ENCODE data around the gene CACNG3. TPM values are rescaled to one million over a fixed set of nuclear protein-coding genes. Genes with fewer than 3 reads are reported as not detected.
"Not testable (repeated sequence)": the region's sequence is repeated elsewhere in the genome, so short reads cannot be mapped to it uniquely, and the experiment has no call there.

CACNG3 gene
- total RNA-seq, 2 experiments from 2014 or later: not detected

GRCh38 chr16:24322106-24322505 lies 66.0 kb downstream of the CACNG3 start:
- DNase-seq: no peak
- no peak overlapping the region for H3K4me3 Mint-ChIP-seq
- no peak overlapping the region for H3K27ac Mint-ChIP-seq
- no peaks in the 10 kb centered on the region for H3K4me1 Mint-ChIP-seq
- peaks cover 17% of the 10 kb centered on the region for H3K27me3 Mint-ChIP-seq
- peaks cover 2% of the 10 kb centered on the region for H3K36me3 Mint-ChIP-seq (ENCODE audit: low read depth)
- ChIA-PET POLR2A (no interaction called here), CTCF (no interaction called here)
- H3K9me3 Mint-ChIP-seq: no peaks in the 10 kb centered on the region

GRCh38 chr16:24324421-24324820 lies 68.3 kb downstream of the CACNG3 start:
- ChIA-PET POLR2A (no interaction called here), CTCF (interaction anchor here (1.7 kb wide), 1 partner anchor 13 kb away, joined by 4 read pairs; no protein-coding TSS in a partner anchor)
- H3K36me3 Mint-ChIP-seq (ENCODE audit: low read depth): peaks cover 2% of the 10 kb centered on the region
- no peak for DNase-seq
- peaks cover 18% of the 10 kb centered on the region for H3K27me3 Mint-ChIP-seq
- H3K4me1 Mint-ChIP-seq: no peaks in the 10 kb centered on the region
- no peaks in the 10 kb centered on the region for H3K9me3 Mint-ChIP-seq
- H3K27ac Mint-ChIP-seq: no peak overlapping the region
- H3K4me3 Mint-ChIP-seq: no peak overlapping the region

- H3K9me3 Mint-ChIP-seq: no peaks in the 10 kb centered on the region
- DNase-seq: no peak
- peaks cover 2% of the 10 kb centered on the region for H3K36me3 Mint-ChIP-seq (ENCODE audit: low read depth)
- ChIA-PET CTCF (no interaction called here), POLR2A (no interaction called here)
- H3K4me3 Mint-ChIP-seq: no peak overlapping the region
- H3K27me3 Mint-ChIP-seq: peaks cover 9% of the 10 kb centered on the region
- no peak overlapping the region for H3K27ac Mint-ChIP-seq
- H3K4me1 Mint-ChIP-seq: no peaks in the 10 kb centered on the region
These were observed 72.8 kb downstream of the CACNG3 start for GRCh38 chr16:24328835-24329452.

- no peak overlapping the region for H3K4me3 Mint-ChIP-seq
- peaks cover 3% of the 10 kb centered on the region for H3K27me3 Mint-ChIP-seq
- H3K27ac Mint-ChIP-seq: no peak overlapping the region
- DNase-seq: no peak
- no peaks in the 10 kb centered on the region for H3K4me1 Mint-ChIP-seq
- ChIA-PET POLR2A (no interaction called here), CTCF (interaction anchor here (0.7 kb wide), 1 partner anchor 68 kb away, joined by 3 read pairs; no protein-coding TSS in a partner anchor)
- no peaks in the 10 kb centered on the region for H3K36me3 Mint-ChIP-seq (ENCODE audit: low read depth)
- no peaks in the 10 kb centered on the region for H3K9me3 Mint-ChIP-seq
These were observed 76.0 kb downstream of the CACNG3 start for GRCh38 chr16:24332178-24332577.

GRCh38 chr16:24332582-24333090 lies 76.5 kb downstream of the CACNG3 start:
- POLR2A ChIA-PET: no interaction called here

GRCh38 chr16:24336491-24336890 lies 80.4 kb downstream of the CACNG3 start:
- no peak for DNase-seq
- Mint-ChIP-seq H3K4me3 (no peak overlapping the region), H3K4me1 (no peaks in the 10 kb centered on the region), H3K9me3 (no peaks in the 10 kb centered on the region), H3K36me3 (ENCODE audit: low read depth) (no peaks in the 10 kb centered on the region), H3K27me3 (peaks cover 2% of the 10 kb centered on the region), H3K27ac (no peak overlapping the region)
- POLR2A ChIA-PET: no interaction called here
- CTCF ChIA-PET: interaction anchor here (1.7 kb wide), 1 partner anchor 11 kb away, joined by 4 read pairs; no protein-coding TSS in a partner anchor

More at GRCh38 chr16:24332582-24333090, 76.5 kb downstream of the CACNG3 start:
- Mint-ChIP-seq H3K36me3 (ENCODE audit: low read depth) (no peaks in the 10 kb centered on the region), H3K4me1 (no peaks in the 10 kb centered on the region), H3K27ac (no peak overlapping the region), H3K4me3 (no peak overlapping the region), H3K27me3 (peaks cover 3% of the 10 kb centered on the region), H3K9me3 (no peaks in the 10 kb centered on the region)
- DNase-seq: no peak
- CTCF ChIA-PET: interaction anchor here (0.7 kb wide), 1 partner anchor 69 kb away, joined by 3 read pairs; no protein-coding TSS in a partner anchor

- H3K4me1 Mint-ChIP-seq: no peaks in the 10 kb centered on the region
- H3K27ac Mint-ChIP-seq: no peak overlapping the region
- H3K9me3 Mint-ChIP-seq: no peaks in the 10 kb centered on the region
- ChIA-PET CTCF (interaction anchor here (1.7 kb wide), 1 partner anchor 12 kb away, joined by 4 read pairs; no protein-coding TSS in a partner anchor), POLR2A (no interaction called here)
- no peaks in the 10 kb centered on the region for H3K36me3 Mint-ChIP-seq (ENCODE audit: low read depth)
- no peak overlapping the region for H3K4me3 Mint-ChIP-seq
- DNase-seq: no peak
- peaks cover 2% of the 10 kb centered on the region for H3K27me3 Mint-ChIP-seq
These were observed 80.9 kb downstream of the CACNG3 start for GRCh38 chr16:24337013-24337412.

GRCh38 chr16:24343829-24344228 lies 87.7 kb downstream of the CACNG3 start:
- H3K9me3 Mint-ChIP-seq; DNase-seq; H3K36me3 Mint-ChIP-seq (ENCODE audit: low read depth); H3K4me3 Mint-ChIP-seq; POLR2A ChIA-PET; H3K4me1 Mint-ChIP-seq; H3K27me3 Mint-ChIP-seq; H3K27ac Mint-ChIP-seq; CTCF ChIA-PET: not testable (repeated sequence)

- H3K36me3 Mint-ChIP-seq (ENCODE audit: low read depth): no peaks in the 10 kb centered on the region
- H3K27me3 Mint-ChIP-seq: no peaks in the 10 kb centered on the region
- no peak overlapping the region for H3K27ac Mint-ChIP-seq
- DNase-seq: no peak
- CTCF ChIA-PET: no interaction called here
- H3K4me1 Mint-ChIP-seq: peaks cover 5% of the 10 kb centered on the region
- POLR2A ChIA-PET: no interaction called here
- no peak overlapping the region for H3K4me3 Mint-ChIP-seq
- no peaks in the 10 kb centered on the region for H3K9me3 Mint-ChIP-seq
These were observed 88.6 kb downstream of the CACNG3 start for GRCh38 chr16:24344784-24345183.

- peaks cover 5% of the 10 kb centered on the region for H3K4me1 Mint-ChIP-seq
- no peaks in the 10 kb centered on the region for H3K9me3 Mint-ChIP-seq
- no peak overlapping the region for H3K4me3 Mint-ChIP-seq
- DNase-seq: no peak
- CTCF ChIA-PET: no interaction called here
- H3K27me3 Mint-ChIP-seq: no peaks in the 10 kb centered on the region
- POLR2A ChIA-PET: no interaction called here
- H3K36me3 Mint-ChIP-seq (ENCODE audit: low read depth): no peaks in the 10 kb centered on the region
- H3K27ac Mint-ChIP-seq: no peak overlapping the region
These were observed 89.6 kb downstream of the CACNG3 start for GRCh38 chr16:24345704-24346103.

GRCh38 chr16:24346734-24347133 lies 90.6 kb downstream of the CACNG3 start:
- Mint-ChIP-seq H3K4me1 (peaks cover 5% of the 10 kb centered on the region), H3K9me3 (no peaks in the 10 kb centered on the region), H3K27me3 (no peaks in the 10 kb centered on the region), H3K27ac (no peak overlapping the region), H3K36me3 (ENCODE audit: low read depth) (no peaks in the 10 kb centered on the region), H3K4me3 (no peak overlapping the region)
- POLR2A ChIA-PET: no interaction called here
- CTCF ChIA-PET: no interaction called here
- no peak for DNase-seq

- Mint-ChIP-seq H3K27me3 (no peaks in the 10 kb centered on the region), H3K36me3 (ENCODE audit: low read depth) (no peaks in the 10 kb centered on the region), H3K4me3 (no peak overlapping the region), H3K4me1 (peaks cover 5% of the 10 kb centered on the region), H3K27ac (no peak overlapping the region), H3K9me3 (no peaks in the 10 kb centered on the region)
- no peak for DNase-seq
- POLR2A ChIA-PET: no interaction called here
- CTCF ChIA-PET: interaction anchor here (0.6 kb wide), 1 partner anchor 133 kb away, joined by 3 read pairs; no protein-coding TSS in a partner anchor
These were observed 91.4 kb downstream of the CACNG3 start for GRCh38 chr16:24347556-24347955.

- Mint-ChIP-seq H3K36me3 (ENCODE audit: low read depth) (no peaks in the 10 kb centered on the region), H3K27ac (no peak overlapping the region), H3K27me3 (no peaks in the 10 kb centered on the region), H3K4me1 (peaks cover 5% of the 10 kb centered on the region), H3K9me3 (no peaks in the 10 kb centered on the region), H3K4me3 (no peak overlapping the region)
- CTCF ChIA-PET: no interaction called here
- DNase-seq: no peak
- POLR2A ChIA-PET: no interaction called here
These were observed 92.6 kb downstream of the CACNG3 start for GRCh38 chr16:24348545-24349290.

Measured in activated CD4-positive, alpha-beta T cell treated with anti-CD3 and anti-CD28 coated beads, Interleukin-2, amount 10 ng/mL, durations not matched to agents 7 days and 5 days (primary cell).